A549 (cell line): ENCODE results near the gene TRA2B. TPM values are rescaled to one million over a fixed set of nuclear protein-coding genes. Genes with fewer than 3 reads are reported as not detected.

Experiments
- ATAC-seq, 2 experiments: fragments of 200-7000 bp in 1 of 2; fragments of >200 bp in 1 of 2; cut with Nextera tagmentation in 1 of 2; cut with Tn5 transposase in 1 of 2; 3 replicates each; pipeline versions ENCODE4 v1.8.0 to v1.9.1; 2018 to 2020; ENCODE audit warnings: mild to moderate bottlenecking in 1 of 2, moderate library complexity in 1 of 2
- CTCF ChIA-PET: fragments of 300-600 bp; sonication (Branson Sonifier 250); formaldehyde crosslinking; extraction: SDS; loops from one replicate; lab custom pipeline; 2021; ENCODE audit warnings: antibody characterized with exemption, inconsistent platforms; lab: Yijun Ruan, JAX
- POLR2A ChIA-PET: fragments of 350-600 bp; formaldehyde crosslinking; extraction: SDS; loops from one replicate; lab custom pipeline; 2021; ENCODE audit warnings: antibody characterized with exemption, inconsistent platforms; lab: Yijun Ruan, JAX
- DNase-seq, 2 experiments: peaks; one replicate each; pipeline versions ENCODE4 v3.0.0 to v3.0.0-alpha.2; 2011 to 2016; ENCODE audit warnings: low read depth in 1 of 2, low spot score in 1 of 2
- FAIRE-seq: peaks from 2 replicates; lab custom pipeline; 2011; peaks lifted over from hg19 to GRCh38; lab: Jason Lieb, UNC
- H3K27ac ChIP-seq, 2 experiments: fragments of >200 bp; sonication (Bioruptor Twin); formaldehyde crosslinking; 3 replicates each; pipeline ENCODE4 v1.5.1; 2016 to 2017
- H3K4me1 ChIP-seq: fragments of >200 bp; sonication (Bioruptor Twin); formaldehyde crosslinking; 3 replicates; pipeline ENCODE4 v1.6.1; 2016
- H3K4me2 ChIP-seq: fragments of >200 bp; sonication (Bioruptor Twin); formaldehyde crosslinking; 3 replicates; pipeline ENCODE4 v1.6.1; 2016
- H3K4me3 ChIP-seq: fragments of >200 bp; sonication (Bioruptor Twin); formaldehyde crosslinking; 3 replicates; pipeline ENCODE4 v1.5.1; 2016
- H3K9me3 ChIP-seq: fragments of >200 bp; sonication (Bioruptor Twin); formaldehyde crosslinking; 3 replicates; pipeline ENCODE4 v1.6.1; 2016
- BHLHE40 ChIP-seq: IDR thresholded peaks from 2 replicates; pipeline ENCODE4 v1.6.1; 2012; ENCODE audit warnings: low read depth, low read length, inconsistent platforms
- CBX2 ChIP-seq: fragments of 200-600 bp; sonication (generic); IDR thresholded peaks from 2 replicates; pipeline ENCODE4 v1.6.1; 2016; ENCODE audit warnings: low read depth, mild to moderate bottlenecking, borderline replicate concordance
- EHF ChIP-seq: fragments of 250-450 bp; sonication (Bioruptor Pico); IDR thresholded peaks from 2 replicates; pipeline ENCODE4 v1.5.0; 2020; ENCODE audit warnings: mild to moderate bottlenecking
- EHMT2 ChIP-seq: fragments of 200-600 bp; sonication (generic); IDR thresholded peaks from 2 replicates; pipeline ENCODE4 v1.6.1; 2016; ENCODE audit warnings: antibody characterized with exemption, low read depth, mild to moderate bottlenecking, moderate library complexity
- ESRRA ChIP-seq: fragments of 150-350 bp; IDR thresholded peaks from 2 replicates; pipeline ENCODE4 v1.6.1; 2014; ENCODE audit warnings: mild to moderate bottlenecking, low read length, borderline replicate concordance
- FOSB ChIP-seq: fragments of 250-450 bp; sonication (Bioruptor Pico); IDR thresholded peaks from 2 replicates; pipeline ENCODE4 v1.5.0; 2020; ENCODE audit warnings: mild to moderate bottlenecking, moderate library complexity
- FOXS1 ChIP-seq: fragments of 250-450 bp; sonication (Bioruptor Pico); IDR thresholded peaks from 2 replicates; pipeline ENCODE4 v1.5.0; 2020; ENCODE audit warnings: mild to moderate bottlenecking, moderate library complexity
- HDAC2 ChIP-seq: fragments of 200-600 bp; sonication (generic); IDR thresholded peaks from 2 replicates; pipeline ENCODE4 v1.6.1; 2016
- HOXA7 ChIP-seq: fragments of 250-450 bp; sonication (Bioruptor Pico); IDR thresholded peaks from 2 replicates; pipeline ENCODE4 v1.5.0; 2020; ENCODE audit warnings: mild to moderate bottlenecking, moderate library complexity
- HOXB13 ChIP-seq: fragments of 250-450 bp; sonication (Bioruptor Pico); IDR thresholded peaks from 2 replicates; pipeline ENCODE4 v1.5.0; 2020; ENCODE audit warnings: low read depth, mild to moderate bottlenecking, moderate library complexity
- JUNB ChIP-seq: fragments of >200 bp; sonication (Bioruptor Twin); formaldehyde crosslinking; IDR thresholded peaks from 2 replicates; pipeline ENCODE4 v1.6.1; 2016
- MYC ChIP-seq: IDR thresholded peaks from 2 replicates; pipeline ENCODE4 v1.6.1; 2012; ENCODE audit warnings: mild to moderate bottlenecking, inconsistent platforms, low read length, improper control_type of control experiment, borderline replicate concordance
- NR3C1 ChIP-seq: fragments of >200 bp; sonication (Bioruptor Twin); formaldehyde crosslinking; IDR thresholded peaks from 3 replicates; pipeline ENCODE4 v1.6.1; 2017
- PBX3 ChIP-seq: IDR thresholded peaks from 2 replicates; pipeline ENCODE4 v1.6.1; 2012
- PHF8 ChIP-seq: fragments of 200-600 bp; sonication (generic); IDR thresholded peaks from 2 replicates; pipeline ENCODE4 v1.6.1; 2016; ENCODE audit warnings: low read depth, mild to moderate bottlenecking, antibody characterized with exemption, moderate library complexity, borderline replicate concordance
- POLR2AphosphoS2 ChIP-seq: conservative IDR thresholded peaks from 2 replicates; pipeline ENCODE4 v1.6.1; 2012; ENCODE audit warnings: low read length, improper control_type of control experiment, inconsistent platforms
- RAD21 ChIP-seq, 2 experiments: fragments of >200 bp in 1 of 2; sonication (Bioruptor Twin) in 1 of 2; formaldehyde crosslinking in 1 of 2; IDR thresholded peaks in 1 of 2; conservative IDR thresholded peaks in 1 of 2; 2 replicates in 1 of 2; 3 replicates in 1 of 2; pipeline ENCODE4 v1.6.1; 2012 to 2018; ENCODE audit warnings: inconsistent platforms in 1 of 2
- RCOR1 ChIP-seq: fragments of 150-350 bp; IDR thresholded peaks from 2 replicates; pipeline ENCODE4 v1.6.1; 2014; ENCODE audit warnings: antibody characterized with exemption, low read length, low read depth
- SREBF2 ChIP-seq: fragments of 450-650 bp; IDR thresholded peaks from 2 replicates; pipeline ENCODE4 v1.6.1; 2014; ENCODE audit warnings: mild to moderate bottlenecking, moderate library complexity
- WGBS: methylation state at CpG from one replicate; pipeline ENCODE4 v1.1.6; 2017; ENCODE audit errors: missing lambda C conversion rate; 5-methylcytosine and 5-hydroxymethylcytosine counted together
- polyA plus RNA-seq, 4 experiments: library from polyadenylated mRNA; depleted of rRNA in 3 of 4; stranded (reverse); fragments of >200 nt; fragmentation: RNase III in 1 of 4; extraction: RNeasy Plus Mini Kit Qiagen cat#74134 plus additional on column Dnase treatment in 1 of 4; gene quantifications; 2 replicates in 3 of 4; 3 replicates in 1 of 4; pipeline ENCODE4 v1.2.3, GENCODE V29; 2011 to 2017
- TF ChIP-seq, protein P1 (sequence below): fragments of 250-450 bp; sonication (Bioruptor Pico); IDR thresholded peaks from 2 replicates; pipeline ENCODE4 v1.5.0; 2020; ENCODE audit warnings: low read depth, mild to moderate bottlenecking, moderate library complexity
- TF ChIP-seq, protein P2 (sequence below): fragments of 150-350 bp; IDR thresholded peaks from 2 replicates; pipeline ENCODE4 v1.6.1; 2014; ENCODE audit warnings: low read depth, mild to moderate bottlenecking, low read length
- TF ChIP-seq, protein P3 (sequence below): fragments of >200 bp; sonication (Bioruptor Twin); formaldehyde crosslinking; IDR thresholded peaks from 3 replicates; pipeline ENCODE4 v1.5.1; 2016

The TRA2B gene
- polyA plus RNA-seq, 2 of the 4 experiments (the other 2 are of a cell fraction), result 193 to 273 TPM

DNA sequence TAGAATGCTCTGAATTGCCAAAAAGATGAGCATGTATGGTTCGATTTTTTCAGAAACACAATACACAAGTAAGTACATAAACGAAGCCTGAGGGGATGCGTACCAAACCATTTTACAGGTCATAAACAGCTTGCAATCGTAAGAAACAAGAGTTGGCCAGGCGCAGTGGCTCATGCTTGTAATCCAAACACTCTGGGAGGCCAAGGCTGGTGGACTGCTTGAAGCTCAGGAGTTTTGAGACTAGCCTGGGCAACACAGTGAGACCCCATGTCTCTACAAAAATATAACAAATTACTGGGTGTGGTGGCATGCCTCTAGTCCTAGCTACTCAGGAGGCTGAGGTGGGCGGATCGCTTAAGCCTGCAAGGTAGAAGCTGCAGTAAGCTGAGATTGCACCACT lies 13.4 kb downstream of the TRA2B start:
- FAIRE-seq (no peak), ATAC-seq (peak in 1 of 2 experiments; percentile 17; a peak in 3 of 6 replicates), DNase-seq (no peak)
- H3K4me1 ChIP-seq, result peaks cover 47% of the 10 kb centered on the region
- H3K9me3 ChIP-seq, result no peaks in the 10 kb centered on the region
- ChIA-PET CTCF (interaction anchor here (0.8 to 2.5 kb wide), 3 partner anchors 12 to 103 kb away, joined by 3 to 10 read pairs (median 3); no protein-coding TSS in a partner anchor), POLR2A (interaction anchor here (1.1 kb wide), 1 partner anchor 14 kb away, joined by 3 read pairs; the partner anchor contains the start of gene TRA2B)
- H3K4me2 ChIP-seq, result no peak overlapping the region
- 81% methylated on average over 7 of the region's 7 CpGs for WGBS
- H3K27ac ChIP-seq, result no peak overlapping the region
- TF ChIP-seq MYC (no peak), POLR2AphosphoS2 (0 out of 2 replicates have a peak, but pooled peaks have one; percentile 44)
- TF ChIP-seq, protein P1, sequence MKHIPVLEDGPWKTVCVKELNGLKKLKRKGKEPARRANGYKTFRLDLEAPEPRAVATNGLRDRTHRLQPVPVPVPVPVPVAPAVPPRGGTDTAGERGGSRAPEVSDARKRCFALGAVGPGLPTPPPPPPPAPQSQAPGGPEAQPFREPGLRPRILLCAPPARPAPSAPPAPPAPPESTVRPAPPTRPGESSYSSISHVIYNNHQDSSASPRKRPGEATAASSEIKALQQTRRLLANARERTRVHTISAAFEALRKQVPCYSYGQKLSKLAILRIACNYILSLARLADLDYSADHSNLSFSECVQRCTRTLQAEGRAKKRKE, result no peak
- TF ChIP-seq, all 56 proteins: peak for 1
- no peak overlapping the region for H3K4me3 ChIP-seq

DNA sequence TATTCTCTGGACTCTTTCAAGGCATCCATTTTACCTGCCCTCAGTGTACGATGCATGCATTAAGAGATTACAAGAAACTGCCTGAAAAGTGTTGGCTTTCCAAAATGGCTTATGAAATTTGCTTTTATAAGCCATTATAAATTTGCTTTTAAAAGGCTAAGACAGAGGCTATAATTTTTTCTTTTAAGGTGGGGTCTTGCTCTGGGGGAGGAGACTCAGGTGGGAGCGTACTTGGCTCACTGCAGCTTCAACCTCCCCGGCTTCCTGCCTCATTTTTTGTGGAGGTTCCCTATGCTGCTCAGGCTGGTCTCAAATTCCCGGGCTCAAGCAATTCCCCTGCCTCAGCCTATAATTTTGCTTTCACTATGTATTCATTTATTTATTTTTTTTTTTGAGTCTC lies 17.6 kb downstream of the TRA2B start:
- CTCF ChIA-PET, result interaction anchor here (1.5 kb wide), 1 partner anchor 18 kb away, joined by 4 read pairs; the partner anchor contains the start of gene TRA2B
- 91% methylated on average over 4 of the region's 4 CpGs for WGBS
- ATAC-seq (peak in 1 of 2 experiments; percentile 10; a peak in 1 of 6 replicates), FAIRE-seq (no peak), DNase-seq (no peak)
- no peaks in the 10 kb centered on the region for H3K9me3 ChIP-seq
- POLR2A ChIA-PET, result no interaction called here
- peak; percentile 71; the same call in 1 of the 2 replicates for TF ChIP-seq POLR2AphosphoS2
- no peak for TF ChIP-seq FOSB (CRISPR knock-in tag)
- no peak for TF ChIP-seq EHF (CRISPR knock-in tag)
- no peak overlapping the region for H3K4me3 ChIP-seq
- no peak overlapping the region for H3K27ac ChIP-seq
- H3K4me1 ChIP-seq, result peaks cover 17% of the 10 kb centered on the region; the same call in 1 of the 3 replicates
- H3K4me2 ChIP-seq, result no peak overlapping the region

DNA sequence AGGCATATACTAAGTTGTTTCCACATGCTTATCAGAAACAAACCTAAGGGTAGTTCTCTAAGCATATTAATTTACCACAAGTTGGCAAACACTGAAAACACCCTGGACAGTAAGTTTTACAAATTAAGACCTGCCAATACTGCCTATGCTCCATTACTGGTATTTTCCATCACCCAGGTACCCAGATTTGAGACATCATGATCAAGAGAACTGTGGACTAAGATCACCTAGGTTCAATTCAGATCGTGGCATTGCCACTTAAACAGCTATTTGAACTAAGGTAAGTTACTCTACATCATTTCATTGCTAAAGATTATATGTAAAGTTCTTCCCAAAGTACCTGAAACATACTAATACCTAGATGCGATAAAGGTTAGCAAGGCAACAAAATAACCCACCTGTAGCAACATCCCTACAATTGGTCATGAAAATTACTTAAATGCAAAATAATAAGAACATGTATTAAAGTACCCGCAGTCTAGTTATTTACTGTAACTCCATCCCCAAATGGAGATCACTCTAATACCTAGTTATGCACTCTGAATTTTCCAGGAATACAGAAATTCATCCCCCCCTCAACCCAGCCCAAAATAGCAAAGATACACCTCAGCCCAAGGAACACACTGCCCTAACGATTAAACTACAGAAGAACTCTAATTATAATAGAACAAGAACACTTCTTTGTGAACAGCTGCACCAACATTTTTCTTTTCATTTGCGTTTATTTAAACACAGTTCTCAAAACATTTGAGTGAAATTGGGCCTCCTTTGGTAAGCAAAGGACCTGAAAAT lies 21.6 kb downstream of the TRA2B start:
- ATAC-seq (no peak), FAIRE-seq (no peak)
- H3K9me3 ChIP-seq, result no peaks in the 10 kb centered on the region
- H3K4me1 ChIP-seq, result peaks cover 12% of the 10 kb centered on the region; the same call in 1 of the 3 replicates
- CTCF ChIA-PET, result interaction anchor here (1.1 kb wide), 1 partner anchor 256 kb away, joined by 4 read pairs; no protein-coding TSS in a partner anchor
- 79% methylated on average over 5 of the region's 5 CpGs for WGBS
- H3K4me2 ChIP-seq, result no peak overlapping the region
- TF ChIP-seq CBX2 (no peak), HOXB13 (no peak), MYC (no peak), PHF8 (no peak), EHMT2 (no peak), ESRRA (no peak), EHF (CRISPR knock-in tag) (no peak), BHLHE40 (no peak), JUNB (no peak), HDAC2 (no peak), NR3C1 (no peak), PBX3 (no peak), RCOR1 (no peak), FOXS1 (CRISPR knock-in tag) (no peak), RAD21 (conservative IDR thresholded peaks at IDR 0.05 in 1 of 2, IDR thresholded peaks at IDR 0.05 in 1 of 2) (no peak), HOXA7 (CRISPR knock-in tag) (no peak), SREBF2 (no peak)
- TF ChIP-seq, protein P1, result no peak
- TF ChIP-seq, protein P2, sequence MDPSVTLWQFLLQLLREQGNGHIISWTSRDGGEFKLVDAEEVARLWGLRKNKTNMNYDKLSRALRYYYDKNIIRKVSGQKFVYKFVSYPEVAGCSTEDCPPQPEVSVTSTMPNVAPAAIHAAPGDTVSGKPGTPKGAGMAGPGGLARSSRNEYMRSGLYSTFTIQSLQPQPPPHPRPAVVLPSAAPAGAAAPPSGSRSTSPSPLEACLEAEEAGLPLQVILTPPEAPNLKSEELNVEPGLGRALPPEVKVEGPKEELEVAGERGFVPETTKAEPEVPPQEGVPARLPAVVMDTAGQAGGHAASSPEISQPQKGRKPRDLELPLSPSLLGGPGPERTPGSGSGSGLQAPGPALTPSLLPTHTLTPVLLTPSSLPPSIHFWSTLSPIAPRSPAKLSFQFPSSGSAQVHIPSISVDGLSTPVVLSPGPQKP, result no peak
- TF ChIP-seq, protein P3, sequence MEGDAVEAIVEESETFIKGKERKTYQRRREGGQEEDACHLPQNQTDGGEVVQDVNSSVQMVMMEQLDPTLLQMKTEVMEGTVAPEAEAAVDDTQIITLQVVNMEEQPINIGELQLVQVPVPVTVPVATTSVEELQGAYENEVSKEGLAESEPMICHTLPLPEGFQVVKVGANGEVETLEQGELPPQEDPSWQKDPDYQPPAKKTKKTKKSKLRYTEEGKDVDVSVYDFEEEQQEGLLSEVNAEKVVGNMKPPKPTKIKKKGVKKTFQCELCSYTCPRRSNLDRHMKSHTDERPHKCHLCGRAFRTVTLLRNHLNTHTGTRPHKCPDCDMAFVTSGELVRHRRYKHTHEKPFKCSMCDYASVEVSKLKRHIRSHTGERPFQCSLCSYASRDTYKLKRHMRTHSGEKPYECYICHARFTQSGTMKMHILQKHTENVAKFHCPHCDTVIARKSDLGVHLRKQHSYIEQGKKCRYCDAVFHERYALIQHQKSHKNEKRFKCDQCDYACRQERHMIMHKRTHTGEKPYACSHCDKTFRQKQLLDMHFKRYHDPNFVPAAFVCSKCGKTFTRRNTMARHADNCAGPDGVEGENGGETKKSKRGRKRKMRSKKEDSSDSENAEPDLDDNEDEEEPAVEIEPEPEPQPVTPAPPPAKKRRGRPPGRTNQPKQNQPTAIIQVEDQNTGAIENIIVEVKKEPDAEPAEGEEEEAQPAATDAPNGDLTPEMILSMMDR, result no peak
- TF ChIP-seq, all 56 proteins: peak for 0
- H3K27ac ChIP-seq, result no peak overlapping the region
- DNase-seq, result no peak
- no peak overlapping the region for H3K4me3 ChIP-seq
- POLR2A ChIA-PET, result no interaction called here
